ENCODE data around the gene MIF4GD. TPM values are rescaled to one million over a fixed set of nuclear protein-coding genes. Genes with fewer than 3 reads are reported as not detected.

Gene MIF4GD
- total RNA-seq, 2 donors from 2014 or later, result 23.6 to 31.6 TPM

- H3K27ac Mint-ChIP-seq, result peak overlapping the region; percentile 77
- H3K4me1 Mint-ChIP-seq, result peaks cover 31% of the 10 kb centered on the region
- ATAC-seq (replicated peaks), result no peak
- H3K27me3 Mint-ChIP-seq, result no peaks in the 10 kb centered on the region
- H3K36me3 Mint-ChIP-seq (ENCODE audit: low read depth), result peaks cover 98% of the 10 kb centered on the region
- H3K9me3 Mint-ChIP-seq, result no peaks in the 10 kb centered on the region
- peak overlapping the region; percentile 59 for H3K4me3 Mint-ChIP-seq
These were observed 31.8 kb downstream of the MIF4GD start for GRCh38 chr17:75239214-75239613.

GRCh38 chr17:75238684-75239191, 32.3 kb downstream of the MIF4GD start:
- peaks cover 27% of the 10 kb centered on the region for H3K4me1 Mint-ChIP-seq
- peaks cover 98% of the 10 kb centered on the region for H3K36me3 Mint-ChIP-seq (ENCODE audit: low read depth)
- H3K4me3 Mint-ChIP-seq, result peak overlapping the region; percentile 59

GRCh38 chr17:75238020-75238580, 32.9 kb downstream of the MIF4GD start:
- no peaks in the 10 kb centered on the region for H3K27me3 Mint-ChIP-seq
- H3K4me3 Mint-ChIP-seq, result no peak overlapping the region
- H3K4me1 Mint-ChIP-seq, result peaks cover 22% of the 10 kb centered on the region
- no peaks in the 10 kb centered on the region for H3K9me3 Mint-ChIP-seq
- no peak overlapping the region for H3K27ac Mint-ChIP-seq
- peaks cover 96% of the 10 kb centered on the region for H3K36me3 Mint-ChIP-seq (ENCODE audit: low read depth)
- ATAC-seq (replicated peaks), result no peak

More at GRCh38 chr17:75238684-75239191, 32.3 kb downstream of the MIF4GD start:
- Mint-ChIP-seq H3K27ac (peak overlapping the region; percentile 77), H3K9me3 (no peaks in the 10 kb centered on the region), H3K27me3 (no peaks in the 10 kb centered on the region)
- ATAC-seq (replicated peaks), result peak; percentile 56

- peaks cover 16% of the 10 kb centered on the region for H3K4me1 Mint-ChIP-seq
- H3K4me3 Mint-ChIP-seq, result no peak overlapping the region
- peaks cover 96% of the 10 kb centered on the region for H3K36me3 Mint-ChIP-seq (ENCODE audit: low read depth)
- H3K27me3 Mint-ChIP-seq, result no peaks in the 10 kb centered on the region
- no peak overlapping the region for H3K27ac Mint-ChIP-seq
- ATAC-seq (replicated peaks), result no peak
- H3K9me3 Mint-ChIP-seq, result no peaks in the 10 kb centered on the region
These were observed 33.7 kb downstream of the MIF4GD start for GRCh38 chr17:75237100-75238014.

GRCh38 chr17:75232786-75233185, 38.2 kb downstream of the MIF4GD start:
- Mint-ChIP-seq H3K9me3 (no peaks in the 10 kb centered on the region), H3K36me3 (ENCODE audit: low read depth) (peaks cover 98% of the 10 kb centered on the region), H3K27ac (no peak overlapping the region), H3K4me3 (no peak overlapping the region), H3K27me3 (no peaks in the 10 kb centered on the region), H3K4me1 (no peaks in the 10 kb centered on the region)
- no peak for ATAC-seq (replicated peaks)

- no peak for ATAC-seq (replicated peaks)
- Mint-ChIP-seq H3K4me3 (no peak overlapping the region), H3K27ac (no peak overlapping the region), H3K9me3 (no peaks in the 10 kb centered on the region), H3K27me3 (no peaks in the 10 kb centered on the region), H3K4me1 (no peaks in the 10 kb centered on the region), H3K36me3 (ENCODE audit: low read depth) (peaks cover 98% of the 10 kb centered on the region)
These were observed 39.1 kb downstream of the MIF4GD start for GRCh38 chr17:75231741-75232464.

GRCh38 chr17:75231071-75231470, 40.0 kb downstream of the MIF4GD start:
- H3K27me3 Mint-ChIP-seq, result no peaks in the 10 kb centered on the region
- ATAC-seq (replicated peaks), result no peak
- H3K36me3 Mint-ChIP-seq (ENCODE audit: low read depth), result peaks cover 98% of the 10 kb centered on the region
- H3K27ac Mint-ChIP-seq, result no peak overlapping the region
- no peaks in the 10 kb centered on the region for H3K9me3 Mint-ChIP-seq
- no peaks in the 10 kb centered on the region for H3K4me1 Mint-ChIP-seq
- H3K4me3 Mint-ChIP-seq, result no peak overlapping the region

- H3K4me1 Mint-ChIP-seq, result no peaks in the 10 kb centered on the region
- no peak overlapping the region for H3K4me3 Mint-ChIP-seq
- H3K9me3 Mint-ChIP-seq, result no peaks in the 10 kb centered on the region
- ATAC-seq (replicated peaks), result no peak
- peaks cover 98% of the 10 kb centered on the region for H3K36me3 Mint-ChIP-seq (ENCODE audit: low read depth)
- no peaks in the 10 kb centered on the region for H3K27me3 Mint-ChIP-seq
- H3K27ac Mint-ChIP-seq, result no peak overlapping the region
These were observed 42.2 kb downstream of the MIF4GD start for GRCh38 chr17:75228847-75229246.

GRCh38 chr17:75228305-75228704, 42.7 kb downstream of the MIF4GD start:
- Mint-ChIP-seq H3K9me3 (no peaks in the 10 kb centered on the region), H3K4me1 (no peaks in the 10 kb centered on the region), H3K4me3 (no peak overlapping the region), H3K27ac (no peak overlapping the region), H3K27me3 (no peaks in the 10 kb centered on the region), H3K36me3 (ENCODE audit: low read depth) (peaks cover 100% of the 10 kb centered on the region)
- no peak for ATAC-seq (replicated peaks)

GRCh38 chr17:75227729-75228128, 43.3 kb downstream of the MIF4GD start:
- no peaks in the 10 kb centered on the region for H3K4me1 Mint-ChIP-seq
- H3K9me3 Mint-ChIP-seq, result no peaks in the 10 kb centered on the region
- ATAC-seq (replicated peaks), result no peak
- no peak overlapping the region for H3K4me3 Mint-ChIP-seq
- peaks cover 100% of the 10 kb centered on the region for H3K36me3 Mint-ChIP-seq (ENCODE audit: low read depth)
- no peak overlapping the region for H3K27ac Mint-ChIP-seq
- no peaks in the 10 kb centered on the region for H3K27me3 Mint-ChIP-seq

GRCh38 chr17:75225016-75225415, 46.0 kb downstream of the MIF4GD start:
- no peak for ATAC-seq (replicated peaks)
- H3K9me3 Mint-ChIP-seq, result no peaks in the 10 kb centered on the region

GRCh38 chr17:75219815-75220214, 51.2 kb downstream of the MIF4GD start:
- Mint-ChIP-seq H3K9me3 (no peaks in the 10 kb centered on the region), H3K4me3 (no peak overlapping the region), H3K27me3 (no peaks in the 10 kb centered on the region), H3K27ac (no peak overlapping the region), H3K4me1 (peaks cover 8% of the 10 kb centered on the region), H3K36me3 (ENCODE audit: low read depth) (peaks cover 95% of the 10 kb centered on the region)
- ATAC-seq (replicated peaks), result no peak

More at GRCh38 chr17:75225016-75225415, 46.0 kb downstream of the MIF4GD start:
- H3K4me1 Mint-ChIP-seq, result peaks cover 4% of the 10 kb centered on the region
- no peaks in the 10 kb centered on the region for H3K27me3 Mint-ChIP-seq
- H3K4me3 Mint-ChIP-seq, result no peak overlapping the region
- H3K27ac Mint-ChIP-seq, result no peak overlapping the region
- H3K36me3 Mint-ChIP-seq (ENCODE audit: low read depth), result peaks cover 96% of the 10 kb centered on the region

- H3K36me3 Mint-ChIP-seq (ENCODE audit: low read depth), result peaks cover 95% of the 10 kb centered on the region
- H3K4me3 Mint-ChIP-seq, result no peak overlapping the region
- H3K4me1 Mint-ChIP-seq, result peaks cover 8% of the 10 kb centered on the region
- no peak for ATAC-seq (replicated peaks)
- H3K27me3 Mint-ChIP-seq, result no peaks in the 10 kb centered on the region
- H3K9me3 Mint-ChIP-seq, result no peaks in the 10 kb centered on the region
- H3K27ac Mint-ChIP-seq, result no peak overlapping the region
These were observed 52.9 kb downstream of the MIF4GD start for GRCh38 chr17:75218131-75218530.

Data from activated T-helper 17 cell treated with anti-CD3 and anti-CD28 coated beads, Interleukin-2, amount 50 U/mL, for 72 hours (primary cell).